B cell (primary cell): ENCODE data around the gene MFSD12. TPM values are rescaled to one million over a fixed set of nuclear protein-coding genes. Genes with fewer than 3 reads are reported as not detected.
A peak's percentile ranks its signal among the peaks of the same experiment; 100 is the strongest.
"Not testable (repeated sequence)": the region's sequence is repeated elsewhere in the genome, so short reads cannot be mapped to it uniquely, and the experiment has no call there.

Source experiments
- ATAC-seq: fragments of 200-7000 bp; cut with Tn5 transposase; one replicate; pipeline ENCODE4 v1.10.0; 2021; ENCODE audit warnings: low read depth, mild to moderate bottlenecking, moderate number of reproducible peaks, moderate library complexity
- CTCF ChIA-PET: fragments of 350-600 bp; sonication (Branson Sonifier 250); formaldehyde crosslinking; loops from one replicate; lab custom pipeline; 2021; ENCODE audit warnings: antibody characterized with exemption, inconsistent platforms; lab: Charles Lee
- POLR2A ChIA-PET: fragments of 350-600 bp; sonication (Branson Sonifier 250); formaldehyde crosslinking; loops from one replicate; lab custom pipeline; 2021; ENCODE audit warnings: antibody characterized with exemption; lab: Charles Lee
- DNase-seq: peaks from one replicate; pipeline ENCODE4 v3.0.0; 2013
- H2AFZ ChIP-seq: 2 replicates; pipeline ENCODE4 v1.6.1; 2012; ENCODE audit warnings: mild to moderate bottlenecking, low read depth, low read length; ENCODE audit not compliant: insufficient read depth, poor library complexity, severe bottlenecking
- H3K27ac ChIP-seq, 2 donors: 1 replicate in 1 of 2; 2 replicates in 1 of 2; pipeline ENCODE4 v1.5.1; 2012 to 2013; ENCODE audit warnings: low read length in 2 of 2, mild to moderate bottlenecking in 2 of 2, moderate library complexity in 1 of 2
- H3K27me3 ChIP-seq, 4 experiments: fragments of 200-600 bp in 1 of 4; sonication (generic) in 1 of 4; replicated peaks in 1 of 4; 1 replicate in 2 of 4; 2 replicates in 2 of 4; pipeline versions ENCODE4 v1.6.1 to v1.7.0; 2013 to 2016; ENCODE audit warnings: low read length in 3 of 4, mild to moderate bottlenecking in 2 of 4, mixed read lengths in 1 of 4, moderate library complexity in 1 of 4; ENCODE audit not compliant: insufficient read depth in 4 of 4, control insufficient read depth in 3 of 4; ENCODE audit errors: control extremely low read depth in 1 of 4
- H3K36me3 ChIP-seq, 2 experiments: replicated peaks in 1 of 2; 1 replicate in 1 of 2; 2 replicates in 1 of 2; pipeline versions ENCODE4 v1.6.1 to v1.7.1; 2013; ENCODE audit warnings: low read length in 1 of 2; ENCODE audit not compliant: insufficient read depth in 2 of 2, control insufficient read depth in 1 of 2; ENCODE audit errors: control extremely low read depth in 1 of 2, extremely low read depth in 1 of 2
- H3K4me1 ChIP-seq, 2 donors: fragments of 200-600 bp in 1 of 2; sonication (generic) in 1 of 2; 1 replicate in 1 of 2; 2 replicates in 1 of 2; pipeline versions ENCODE4 v1.5.1 to v1.6.1; 2013 to 2017; ENCODE audit warnings: low read length in 2 of 2; ENCODE audit not compliant: control insufficient read depth in 2 of 2, insufficient read depth in 2 of 2
- H3K4me2 ChIP-seq: replicated peaks from 2 replicates; pipeline ENCODE3; 2012; ENCODE audit warnings: mild to moderate bottlenecking, low read depth, low read length; ENCODE audit not compliant: poor library complexity, severe bottlenecking
- H3K4me3 ChIP-seq, 5 experiments: fragments of 200-600 bp in 1 of 5; sonication (generic) in 1 of 5; 1 replicate in 3 of 5; 2 replicates in 2 of 5; pipeline versions ENCODE4 v1.5.1 to v1.7.0; 2011 to 2016; ENCODE audit warnings: low read length in 4 of 5, mild to moderate bottlenecking in 4 of 5, low read depth in 2 of 5, control low read depth in 1 of 5, moderate library complexity in 1 of 5; ENCODE audit not compliant: insufficient read depth in 1 of 5; ENCODE audit errors: control extremely low read depth in 1 of 5, extremely low read depth in 1 of 5
- H3K79me2 ChIP-seq: fragments of 200-600 bp; sonication (generic); one replicate; pipeline ENCODE4 v1.6.0; 2016; ENCODE audit warnings: low read length; ENCODE audit not compliant: control insufficient read depth, insufficient read depth
- H3K9ac ChIP-seq: fragments of 200-600 bp; sonication (generic); 2 replicates; pipeline ENCODE4 v1.6.1; 2017; ENCODE audit warnings: mild to moderate bottlenecking, low read length, moderate library complexity
- H3K9me3 ChIP-seq, 3 donors: one replicate each; pipeline versions ENCODE4 v1.6.1 to v1.7.1; 2013; ENCODE audit warnings: low read length in 2 of 3; ENCODE audit not compliant: control insufficient read depth in 2 of 3, insufficient read depth in 1 of 3; ENCODE audit errors: control extremely low read depth in 1 of 3
- H4K20me1 ChIP-seq: 2 replicates; pipeline ENCODE4 v1.6.0; 2012; ENCODE audit warnings: mild to moderate bottlenecking, low read length; ENCODE audit not compliant: insufficient read depth, control insufficient read depth, poor library complexity, severe bottlenecking
- H3K27ac Mint-ChIP-seq: one replicate; pipeline ENCODE4 v1.8.0; 2021; ENCODE audit warnings: mixed read lengths
- H3K27me3 Mint-ChIP-seq: one replicate; pipeline ENCODE4 v1.8.0; 2021; ENCODE audit warnings: mixed read lengths
- H3K4me1 Mint-ChIP-seq: one replicate; pipeline ENCODE4 v1.8.0; 2021; ENCODE audit warnings: mixed read lengths
- H3K4me3 Mint-ChIP-seq: one replicate; pipeline ENCODE4 v1.8.0; 2021; ENCODE audit warnings: mixed read lengths
- H3K9me3 Mint-ChIP-seq: one replicate; pipeline ENCODE4 v1.8.0; 2022; ENCODE audit warnings: mixed read lengths; ENCODE audit not compliant: insufficient read depth
- EZH2 ChIP-seq: IDR thresholded peaks from 2 replicates; pipeline ENCODE4 v1.6.1; 2012; ENCODE audit warnings: borderline replicate concordance, low read depth, mild to moderate bottlenecking, moderate library complexity, low read length; ENCODE audit not compliant: insufficient read depth, poor library complexity, severe bottlenecking
- WGBS: methylation state at CpG from one replicate; pipeline ENCODE4 v1.1.5; 2013; ENCODE audit warnings: missing lambda C conversion rate; ENCODE audit not compliant: insufficient coverage; 5-methylcytosine and 5-hydroxymethylcytosine counted together
- intact Hi-C: fragments of 100-400 bp; cut with micrococcal nuclease; formaldehyde crosslinking; loops from one replicate; pipeline ENCODE4 v1.10.0; 2022
- polyA plus RNA-seq: library from polyadenylated mRNA; depleted of rRNA; stranded (reverse); fragments of >200 nt; gene quantifications from 2 replicates; pipeline ENCODE4 v1.2.3, GENCODE V29; 2012
- total RNA-seq, 2 donors: library from RNA; stranded (reverse); fragments of 120-200 nt in 1 of 2; gene quantifications; 1 replicate in 1 of 2; 2 replicates in 1 of 2; pipeline versions ENCODE4 v1.2.3 to v1.2.4, GENCODE V29; 2013 to 2022
- TF ChIP-seq, protein P1 (sequence below): fragments of 200-600 bp; IDR thresholded peaks from one replicate; pipeline ENCODE4 v1.8.0; 2022; ENCODE audit warnings: antibody characterized with exemption, mild to moderate bottlenecking

Gene MFSD12
- total and polyA plus RNA-seq, 2 donors (not counting 1 experiment from before 2014, with no cell fraction given): 100 to 154 TPM

DNA sequence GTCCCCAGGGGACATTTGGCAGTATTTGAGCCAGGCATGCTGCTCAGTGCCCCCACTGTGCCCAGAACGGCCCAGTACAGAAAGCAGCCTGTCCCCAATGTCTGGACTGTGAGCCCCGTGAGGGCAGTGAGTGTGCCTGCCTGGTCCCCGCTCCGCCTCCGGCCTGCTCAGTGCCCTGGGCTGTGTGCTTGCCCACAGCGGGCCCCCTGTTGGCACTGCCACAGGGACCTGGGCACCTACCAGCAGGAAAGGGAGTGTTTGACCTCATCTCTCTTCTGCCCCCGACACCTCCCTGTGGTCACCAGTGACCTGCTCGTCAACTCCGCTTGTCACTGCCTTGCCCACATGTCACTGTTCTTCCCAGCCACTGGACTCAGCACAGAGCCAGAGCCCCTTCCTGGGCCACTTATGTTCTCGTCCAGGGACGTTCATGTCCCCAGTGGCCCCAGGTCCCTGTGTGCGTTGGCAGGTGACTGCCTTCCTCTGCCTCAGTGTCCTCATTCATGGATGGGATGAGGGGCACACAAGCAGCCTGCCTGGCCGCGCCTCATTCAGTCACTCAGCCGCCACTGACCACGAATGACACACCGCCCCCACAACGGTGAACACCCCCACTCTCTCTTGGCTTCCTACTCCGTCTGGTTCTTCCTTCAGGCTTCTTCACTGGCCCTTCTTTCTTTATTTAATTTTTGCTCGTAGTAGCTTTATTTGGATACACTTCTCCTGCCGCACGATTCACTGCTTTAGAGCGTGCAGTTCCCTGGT lies 48.4 kb downstream of the MFSD12 start:
- peak overlapping the region; percentile 59 for H3K4me3 Mint-ChIP-seq

DNA sequence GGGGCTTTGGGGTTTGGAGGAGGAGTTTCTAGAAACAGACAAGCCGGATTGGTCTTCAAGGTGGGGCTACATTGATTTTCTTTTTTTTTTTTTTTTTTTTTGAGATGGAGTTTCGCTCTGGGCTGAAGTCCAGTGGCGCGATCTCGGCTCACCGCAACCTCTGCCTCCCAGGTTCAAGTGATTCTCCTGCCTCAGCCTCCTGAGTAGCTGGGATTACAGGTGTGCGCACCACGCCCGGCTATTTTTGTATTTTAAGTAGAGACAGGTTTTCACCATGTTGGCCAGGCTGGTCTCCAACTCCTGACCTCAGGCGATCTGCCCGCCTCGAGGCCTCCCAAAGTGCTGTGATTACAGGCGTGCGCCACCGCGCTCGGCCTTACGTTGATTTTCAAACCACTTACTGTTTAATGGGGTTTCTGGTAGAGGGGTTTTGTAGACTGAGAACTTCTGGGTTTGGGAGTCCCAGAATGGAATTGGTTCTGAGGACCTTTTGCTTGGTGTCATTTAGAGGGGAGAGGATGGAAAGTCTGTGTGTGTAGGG lies 49.2 kb downstream of the MFSD12 start:
- peak overlapping the region; percentile 97 for H3K4me2 ChIP-seq
- H3K4me1 ChIP-seq: peaks cover 9 to 17% of the 10 kb centered on the region in 2 donors
- H3K27me3 Mint-ChIP-seq: not testable (repeated sequence)

More for the DNA sequence above, 48.4 kb downstream of the MFSD12 start:
- Histone ChIP-seq H3K27ac (no peak overlapping the region), H3K9me3 (no peaks in the 10 kb centered on the region), H3K9ac (no peak overlapping the region), H4K20me1 (peaks cover 61% of the 10 kb centered on the region), H3K4me3 (no peak overlapping the region), H3K79me2 (peaks cover 85% of the 10 kb centered on the region), H3K4me1 (peaks cover 9 to 17% of the 10 kb centered on the region in 2 donors), H3K4me2 (peak overlapping the region; percentile 3), H3K36me3 (peaks cover 0 to 33% of the 10 kb centered on the region in 2 experiments), H2AFZ (no peak overlapping the region), H3K27me3 (no peaks in the 10 kb centered on the region)
- ATAC-seq: no peak
- no peaks in the 10 kb centered on the region for H3K9me3 Mint-ChIP-seq
- TF ChIP-seq, protein P1, sequence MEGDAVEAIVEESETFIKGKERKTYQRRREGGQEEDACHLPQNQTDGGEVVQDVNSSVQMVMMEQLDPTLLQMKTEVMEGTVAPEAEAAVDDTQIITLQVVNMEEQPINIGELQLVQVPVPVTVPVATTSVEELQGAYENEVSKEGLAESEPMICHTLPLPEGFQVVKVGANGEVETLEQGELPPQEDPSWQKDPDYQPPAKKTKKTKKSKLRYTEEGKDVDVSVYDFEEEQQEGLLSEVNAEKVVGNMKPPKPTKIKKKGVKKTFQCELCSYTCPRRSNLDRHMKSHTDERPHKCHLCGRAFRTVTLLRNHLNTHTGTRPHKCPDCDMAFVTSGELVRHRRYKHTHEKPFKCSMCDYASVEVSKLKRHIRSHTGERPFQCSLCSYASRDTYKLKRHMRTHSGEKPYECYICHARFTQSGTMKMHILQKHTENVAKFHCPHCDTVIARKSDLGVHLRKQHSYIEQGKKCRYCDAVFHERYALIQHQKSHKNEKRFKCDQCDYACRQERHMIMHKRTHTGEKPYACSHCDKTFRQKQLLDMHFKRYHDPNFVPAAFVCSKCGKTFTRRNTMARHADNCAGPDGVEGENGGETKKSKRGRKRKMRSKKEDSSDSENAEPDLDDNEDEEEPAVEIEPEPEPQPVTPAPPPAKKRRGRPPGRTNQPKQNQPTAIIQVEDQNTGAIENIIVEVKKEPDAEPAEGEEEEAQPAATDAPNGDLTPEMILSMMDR: no peak
- no peak for TF ChIP-seq EZH2
- no peak for DNase-seq
- H3K4me1 Mint-ChIP-seq: peaks cover 54% of the 10 kb centered on the region
- intact Hi-C loops: loop anchor here (5.0 to 10.0 kb wide), 5 partner anchors 253 to 1283 kb away; partner anchors contain the start of genes APBA3, FEM1A, HDGFL2 and MRPL54
- ChIA-PET CTCF (interaction anchor here (0.5 to 1.1 kb wide), 2 partner anchors 37 to 339 kb away, joined by 3 to 4 read pairs; no protein-coding TSS in a partner anchor), POLR2A (no interaction called here)
- H3K27ac Mint-ChIP-seq: peak overlapping the region; percentile 46
- WGBS: 92% methylated on average over 23 of the region's 23 CpGs
- H3K27me3 Mint-ChIP-seq: no peaks in the 10 kb centered on the region

More for the DNA sequence above, 49.2 kb downstream of the MFSD12 start:
- 95% methylated on average over 17 of the region's 18 CpGs for WGBS
- POLR2A ChIA-PET, H3K27ac ChIP-seq, H3K9me3 Mint-ChIP-seq, CTCF ChIA-PET, H3K9me3 ChIP-seq, H3K27me3 ChIP-seq, H2AFZ ChIP-seq, ATAC-seq, DNase-seq, H3K4me3 ChIP-seq, H3K9ac ChIP-seq: not testable (repeated sequence)
- Histone ChIP-seq H4K20me1 (peaks cover 54% of the 10 kb centered on the region), H3K79me2 (peaks cover 77% of the 10 kb centered on the region), H3K36me3 (peaks cover 0 to 31% of the 10 kb centered on the region in 2 experiments)
- Mint-ChIP-seq H3K4me3 (peak overlapping the region; percentile 59), H3K27ac (peak overlapping the region; percentile 32), H3K4me1 (peaks cover 50% of the 10 kb centered on the region)
- intact Hi-C loops: loop anchor here (5.0 to 10.0 kb wide), 5 partner anchors 254 to 1284 kb away; partner anchors contain the start of genes APBA3, FEM1A, HDGFL2 and MRPL54
